Stomach (tissue), 9 donors: ENCODE data around the gene NPR3. TPM values are rescaled to one million over a fixed set of nuclear protein-coding genes. Genes with fewer than 3 reads are reported as not detected.

Experiments
- DNase-seq, 2 donors: peaks; one replicate each; pipeline versions ENCODE4 v3.0.0 to v3.0.0-alpha.2; 2013 to 2019
- H3K27ac ChIP-seq, 5 donors: fragments of 200-600 bp in 4 of 5; sonication (generic) in 4 of 5; one replicate each; pipeline ENCODE4 v1.5.1; 2013 to 2019; ENCODE audit warnings: mild to moderate bottlenecking in 1 of 5, moderate library complexity in 1 of 5
- H3K27me3 ChIP-seq, 3 donors: fragments of 200-600 bp; sonication (generic); one replicate each; pipeline ENCODE4 v1.5.1; 2017 to 2019; ENCODE audit warnings: mixed run types in 1 of 3
- H3K36me3 ChIP-seq, 4 donors: fragments of 200-600 bp; sonication (generic); 1 replicate in 3 of 4; 2 replicates in 1 of 4; pipeline ENCODE4 v1.5.1; 2016 to 2019
- H3K4me1 ChIP-seq, 4 donors: fragments of 200-600 bp; sonication (generic); one replicate each; pipeline ENCODE4 v1.5.1; 2016 to 2019
- H3K4me3 ChIP-seq, 4 donors: fragments of 200-600 bp; sonication (generic) in 3 of 4; one replicate each; pipeline ENCODE4 v1.5.1; 2016 to 2019; ENCODE audit warnings: mild to moderate bottlenecking in 1 of 4
- H3K9me3 ChIP-seq, 4 donors: fragments of 200-600 bp; sonication (generic); one replicate each; pipeline ENCODE4 v1.5.1; 2016 to 2019
- CTCF ChIP-seq, 7 experiments: fragments of 450-650 bp in 4 of 7; fragments of 200-600 bp in 3 of 7; sonication (generic) in 3 of 7; IDR thresholded peaks; one replicate each; pipeline ENCODE4 v1.5.1; 2016 to 2019; ENCODE audit warnings: antibody characterized with exemption in 7 of 7, control low read depth in 2 of 7, mild to moderate bottlenecking in 1 of 7
- EP300 ChIP-seq: sonication (generic); formaldehyde crosslinking; IDR thresholded peaks from one replicate; pipeline ENCODE4 v1.6.1; 2017; ENCODE audit warnings: antibody characterized with exemption
- POLR2A ChIP-seq, 4 donors: fragments of 450-650 bp; IDR thresholded peaks; one replicate each; pipeline ENCODE4 v1.6.1; 2016; ENCODE audit warnings: antibody characterized with exemption in 4 of 4, control low read depth in 2 of 4, mild to moderate bottlenecking in 1 of 4, moderate library complexity in 1 of 4
- POLR2AphosphoS5 ChIP-seq, 3 donors: sonication (generic); formaldehyde crosslinking; IDR thresholded peaks; one replicate each; pipeline ENCODE4 v1.6.1; 2016; ENCODE audit warnings: antibody characterized with exemption in 3 of 3
- WGBS, 5 donors: extraction: QIAGEN DNeasy Blood & Tissue Kit in 3 of 5; methylation state at CpG; one replicate each; pipeline versions ENCODE4 v1.1.5 to v1.1.7; 2013 to 2018; 5-methylcytosine and 5-hydroxymethylcytosine counted together
- intact Hi-C: fragments of 100-400 bp; cut with DNase I; formaldehyde crosslinking; loops from one replicate; pipeline ENCODE4 v1.15.1; 2023; ENCODE audit warnings: low total_unique reads
- polyA plus RNA-seq, 3 donors: library from polyadenylated mRNA; stranded (reverse); fragments of 200-250 nt; gene quantifications; one replicate each; pipeline ENCODE4 v1.2.3, GENCODE V29; 2013
- total RNA-seq, 5 donors: library from RNA; depleted of rRNA; stranded (reverse); fragments of >200 nt; gene quantifications; one replicate each; pipeline versions ENCODE4 v1.1.0 to v1.2.3, GENCODE V29; 2014 to 2016
- donor health status: healthy with polysubstance abuse.
- donor health status: Bipolar disorder and iron deficiency.
- donor health status: healthy.

NPR3 gene
- total and polyA plus RNA-seq, 8 donors, result 0.25 to 15.8 (median 1.8) TPM; not detected in 2

DNA sequence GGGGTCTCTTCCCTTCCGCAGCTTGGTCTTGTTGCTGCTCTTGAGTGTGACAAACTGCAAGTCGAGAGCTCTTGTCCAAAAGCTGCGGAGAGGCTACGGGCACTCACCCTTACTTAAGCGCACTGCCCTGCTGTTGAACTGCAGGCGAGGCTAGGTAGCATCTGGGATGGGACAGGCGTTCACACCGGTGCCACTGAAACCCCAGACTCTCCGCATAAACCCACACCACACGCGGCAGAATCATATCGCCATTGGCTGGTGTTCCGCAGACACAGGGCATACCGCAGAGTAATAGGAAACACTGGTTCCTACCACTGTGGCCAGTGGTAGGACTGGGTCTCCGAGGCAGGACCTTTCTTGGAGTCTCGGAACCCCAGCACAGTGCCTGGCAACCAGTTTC is 2.2 kb upstream of the NPR3 start:
- TF ChIP-seq POLR2AphosphoS5 (IDR thresholded peaks at IDR 0.05) (no peak), EP300 (no peak), CTCF (IDR thresholded peaks at IDR 0.05) (no peak), POLR2A (IDR thresholded peaks at IDR 0.05) (no peak)
- H3K4me3 ChIP-seq, result no peak overlapping the region
- intact Hi-C loops, result no loop called here
- no peaks in the 10 kb centered on the region for H3K36me3 ChIP-seq
- DNase-seq, result peak in 1 of 2 donors; percentile 16
- peaks cover 19 to 48% (median 40%) of the 10 kb centered on the region in 4 donors for H3K4me1 ChIP-seq
- H3K27ac ChIP-seq, result no peak overlapping the region
- WGBS, 5 donors, result 53 to 73% (median 65%) methylated on average over 16 of the region's 16 CpGs
- no peaks in the 10 kb centered on the region for H3K9me3 ChIP-seq
- H3K27me3 ChIP-seq, result peaks cover 4 to 53% (median 36%) of the 10 kb centered on the region in 3 donors

DNA sequence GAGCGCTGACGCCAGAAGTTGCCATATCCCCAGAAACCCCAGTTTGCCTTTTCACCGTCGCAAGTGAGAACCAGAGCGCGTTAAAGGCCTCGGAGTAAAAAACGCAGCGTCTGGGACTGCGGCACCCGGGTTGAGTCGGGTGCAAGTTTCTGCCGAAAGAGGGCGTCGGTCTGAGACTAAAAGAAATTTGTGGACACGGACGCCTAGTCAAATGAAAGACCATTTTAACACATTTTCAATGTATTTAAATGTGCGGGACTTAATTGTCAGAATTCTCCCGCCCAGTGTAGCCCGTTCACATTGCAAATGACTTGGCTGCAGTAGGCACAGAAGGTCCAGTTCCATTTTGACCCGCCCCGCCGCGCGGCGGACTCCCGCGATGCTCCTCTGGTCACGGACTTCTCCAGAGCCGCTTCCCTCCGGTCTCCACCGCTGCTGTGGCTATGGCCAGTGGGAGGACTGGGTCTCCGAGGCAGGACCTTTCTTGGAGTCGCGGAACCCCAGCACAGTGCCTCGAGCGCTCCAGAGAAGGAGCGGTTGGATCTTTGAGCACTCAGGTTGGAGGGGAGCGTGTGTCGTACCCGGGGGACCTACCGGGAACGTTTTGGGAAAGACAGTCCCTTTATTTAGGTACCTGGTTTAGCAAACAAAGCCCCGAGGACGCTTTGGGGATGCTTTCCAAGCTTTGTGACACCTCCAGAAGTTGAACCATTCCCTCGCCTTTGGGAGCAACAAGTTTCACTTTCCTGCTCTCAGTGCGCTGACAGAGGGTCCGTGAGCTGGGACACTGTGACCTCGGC is 1.2 kb upstream of the NPR3 start:
- 0 to 1% (median 1%) methylated on average over 47 to 49 of the region's 49 CpGs for WGBS, 5 donors
- intact Hi-C loops, result loop anchor here (10.0 kb wide), 1 partner anchor 715 kb away; no protein-coding TSS in a partner anchor

GRCh38 chr5:32711362-32711680 is 200 bp downstream of the NPR3 start:
- Histone ChIP-seq H3K27me3 (peaks cover 4 to 64% (median 39%) of the 10 kb centered on the region in 3 donors), H3K27ac (no peak overlapping the region)
- WGBS, 5 donors, result 1 to 4% (median 3%) methylated on average over 10 of the region's 10 CpGs

More for the DNA sequence above, 1.2 kb upstream of the NPR3 start:
- H3K4me3 ChIP-seq, result peak overlapping the region; percentile 49 to 82 (median 67)
- DNase-seq, result peak; percentile 47 to 91
- H3K36me3 ChIP-seq, result no peaks in the 10 kb centered on the region
- H3K9me3 ChIP-seq, result no peaks in the 10 kb centered on the region
- TF ChIP-seq POLR2AphosphoS5 (IDR thresholded peaks at IDR 0.05) (no peak), POLR2A (IDR thresholded peaks at IDR 0.05) (no peak), CTCF (IDR thresholded peaks at IDR 0.05) (peak in 4 of 7 experiments; percentile 30 to 61 (median 52)), EP300 (no peak)
- H3K27me3 ChIP-seq, result peaks cover 4 to 63% (median 39%) of the 10 kb centered on the region in 3 donors
- peaks cover 19 to 52% (median 41%) of the 10 kb centered on the region in 4 donors for H3K4me1 ChIP-seq
- peak overlapping the region; percentile 14 to 42 (median 35) for H3K27ac ChIP-seq

More at GRCh38 chr5:32711362-32711680, 200 bp downstream of the NPR3 start:
- Histone ChIP-seq H3K36me3 (no peaks in the 10 kb centered on the region), H3K4me3 (peak overlapping the region; percentile 49 to 82 (median 67)), H3K9me3 (no peaks in the 10 kb centered on the region), H3K4me1 (peaks cover 19 to 52% (median 41%) of the 10 kb centered on the region in 4 donors)
- TF ChIP-seq EP300 (no peak), POLR2A (IDR thresholded peaks at IDR 0.05) (no peak), POLR2AphosphoS5 (IDR thresholded peaks at IDR 0.05) (no peak), CTCF (IDR thresholded peaks at IDR 0.05) (no peak)
- intact Hi-C loops, result loop anchor here (10.0 kb wide), 1 partner anchor 713 kb away; no protein-coding TSS in a partner anchor
- DNase-seq, result no peak
